Endodermal cell (in vitro differentiated cells): ENCODE measurements around the gene SEPTIN10. TPM values are rescaled to one million over a fixed set of nuclear protein-coding genes. Genes with fewer than 3 reads are reported as not detected.
A peak's percentile ranks its signal among the peaks of the same experiment; 100 is the strongest.

Source experiments
- DNase-seq: peaks from one replicate; pipeline ENCODE4 v3.0.0-alpha.2; 2017
- H3K27ac ChIP-seq: 2 replicates; pipeline ENCODE4 v1.5.1; 2013; ENCODE audit warnings: mild to moderate bottlenecking, low read depth, low read length, moderate library complexity
- H3K27me3 ChIP-seq: 2 replicates; pipeline ENCODE4 v1.6.1; 2013; ENCODE audit warnings: mild to moderate bottlenecking, low read length, moderate library complexity; ENCODE audit not compliant: insufficient read depth, control insufficient read depth, poor library complexity, severe bottlenecking
- H3K36me3 ChIP-seq: 2 replicates; pipeline ENCODE4 v1.7.0; 2013; ENCODE audit warnings: mild to moderate bottlenecking, low read length, moderate library complexity; ENCODE audit not compliant: control insufficient read depth, insufficient read depth
- H3K4me1 ChIP-seq: one replicate; pipeline ENCODE4 v1.7.0; 2013; ENCODE audit warnings: low read length; ENCODE audit not compliant: control insufficient read depth, insufficient read depth
- H3K4me3 ChIP-seq: 2 replicates; pipeline ENCODE4 v1.5.1; 2013; ENCODE audit warnings: mild to moderate bottlenecking, low read length, moderate library complexity
- H3K9ac ChIP-seq: 2 replicates; pipeline ENCODE4 v1.6.1; 2013; ENCODE audit warnings: mild to moderate bottlenecking, low read length, moderate library complexity; ENCODE audit not compliant: poor library complexity, severe bottlenecking; ENCODE audit errors: extremely low read depth
- H3K9me3 ChIP-seq: 2 replicates; pipeline ENCODE4 v1.6.1; 2013; ENCODE audit warnings: mild to moderate bottlenecking, low read length, moderate library complexity; ENCODE audit not compliant: control insufficient read depth
- H3K27ac Mint-ChIP-seq: 2 replicates; pipeline ENCODE4 v1.8.0; 2020; ENCODE audit warnings: mixed read lengths
- H3K27me3 Mint-ChIP-seq: 2 replicates; pipeline ENCODE4 v1.8.0; 2021; ENCODE audit warnings: mild to moderate bottlenecking, mixed read lengths; ENCODE audit not compliant: insufficient read depth
- H3K36me3 Mint-ChIP-seq: 2 replicates; pipeline ENCODE4 v1.8.0; 2020; ENCODE audit warnings: low read depth, mixed read lengths
- H3K4me1 Mint-ChIP-seq: 2 replicates; pipeline ENCODE4 v1.8.0; 2020; ENCODE audit warnings: mixed read lengths
- H3K4me3 Mint-ChIP-seq: 2 replicates; pipeline ENCODE4 v1.8.0; 2020; ENCODE audit warnings: mild to moderate bottlenecking, moderate library complexity, mixed read lengths
- H3K9me3 Mint-ChIP-seq: 2 replicates; pipeline ENCODE4 v1.8.0; 2020; ENCODE audit warnings: mild to moderate bottlenecking, mixed read lengths
- WGBS, 2 experiments: methylation state at CpG; one replicate each; pipeline versions ENCODE4 v1.1.5 to v1.1.7; 2013; ENCODE audit warnings: missing lambda C conversion rate in 2 of 2, mixed read lengths in 1 of 2; ENCODE audit not compliant: insufficient coverage in 1 of 2, insufficient read length in 1 of 2; 5-methylcytosine and 5-hydroxymethylcytosine counted together
- total RNA-seq, 2 donors: library from RNA; stranded (reverse); fragmentation: NEBNext Ultra II Directional in 1 of 2; extraction: Animal tissue kit (Norgen Biotek cat#: 25700) in 1 of 2; gene quantifications; 2 replicates in 1 of 2; 3 replicates in 1 of 2; pipeline ENCODE4 v1.2.1, GENCODE V29; 2021
- TF ChIP-seq, protein P1 (sequence below): fragments of 200-600 bp; sonication (generic); conservative IDR thresholded peaks from 2 replicates; pipeline ENCODE4 v1.5.0; 2021; ENCODE audit warnings: antibody characterized with exemption, mild to moderate bottlenecking

Gene SEPTIN10
- total RNA-seq, 2 donors from 2014 or later: 103 to 120 TPM

DNA sequence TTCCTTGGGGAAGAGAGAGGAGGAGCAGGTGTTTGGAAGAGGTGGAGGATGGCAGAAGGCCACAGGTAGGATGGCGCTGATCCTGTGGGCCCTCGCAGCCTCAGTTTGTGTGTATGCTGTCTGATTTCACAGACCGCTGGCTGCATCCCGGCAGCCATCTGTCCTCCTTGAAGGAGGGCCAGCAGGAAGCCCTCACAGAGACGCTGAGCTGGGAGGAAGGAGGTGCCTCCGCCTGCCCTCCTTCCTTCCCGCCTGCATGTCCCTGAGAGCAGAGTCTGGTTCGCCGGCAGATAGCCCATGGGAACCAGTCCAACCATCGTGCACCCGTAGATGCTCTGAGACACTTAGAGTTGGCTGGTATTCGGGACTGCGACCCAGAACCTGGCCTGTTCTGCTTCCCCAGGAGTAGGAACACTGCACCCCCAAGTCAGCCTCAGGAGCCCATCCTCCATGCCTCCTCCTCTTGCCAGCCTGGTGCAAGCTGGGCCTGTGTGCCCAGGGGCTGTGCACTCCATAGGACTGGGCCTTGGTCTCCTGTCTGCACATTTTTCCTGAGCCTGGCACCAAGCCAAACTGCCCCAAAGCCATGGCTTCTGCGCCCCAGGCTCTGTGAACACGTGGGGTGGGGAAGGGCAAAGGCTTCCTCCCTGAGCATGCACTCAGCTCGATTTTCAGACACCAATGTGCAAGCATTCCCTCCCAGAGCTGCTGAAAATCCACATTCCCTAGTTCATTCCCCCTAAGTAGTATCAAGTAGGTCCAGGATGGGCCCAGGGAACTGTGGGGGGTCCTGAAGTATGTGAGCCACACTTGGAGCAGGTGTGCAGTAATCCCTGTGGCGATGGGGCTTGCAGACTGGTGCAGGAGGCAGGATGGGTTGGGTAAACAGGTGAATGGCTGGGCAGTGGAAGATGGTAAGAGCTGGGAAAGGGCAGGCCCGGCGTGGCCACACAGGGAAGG lies 115.6 kb downstream of the SEPTIN10 start:
- Mint-ChIP-seq H3K4me1 (no peaks in the 10 kb centered on the region), H3K27me3 (no peaks in the 10 kb centered on the region), H3K4me3 (no peak overlapping the region), H3K36me3 (no peaks in the 10 kb centered on the region), H3K27ac (no peak overlapping the region), H3K9me3 (no peaks in the 10 kb centered on the region)
- peaks cover 4% of the 10 kb centered on the region for H3K9me3 ChIP-seq
- H3K4me1 ChIP-seq: no peaks in the 10 kb centered on the region
- no peak for DNase-seq
- no peaks in the 10 kb centered on the region for H3K36me3 ChIP-seq
- TF ChIP-seq, protein P1, sequence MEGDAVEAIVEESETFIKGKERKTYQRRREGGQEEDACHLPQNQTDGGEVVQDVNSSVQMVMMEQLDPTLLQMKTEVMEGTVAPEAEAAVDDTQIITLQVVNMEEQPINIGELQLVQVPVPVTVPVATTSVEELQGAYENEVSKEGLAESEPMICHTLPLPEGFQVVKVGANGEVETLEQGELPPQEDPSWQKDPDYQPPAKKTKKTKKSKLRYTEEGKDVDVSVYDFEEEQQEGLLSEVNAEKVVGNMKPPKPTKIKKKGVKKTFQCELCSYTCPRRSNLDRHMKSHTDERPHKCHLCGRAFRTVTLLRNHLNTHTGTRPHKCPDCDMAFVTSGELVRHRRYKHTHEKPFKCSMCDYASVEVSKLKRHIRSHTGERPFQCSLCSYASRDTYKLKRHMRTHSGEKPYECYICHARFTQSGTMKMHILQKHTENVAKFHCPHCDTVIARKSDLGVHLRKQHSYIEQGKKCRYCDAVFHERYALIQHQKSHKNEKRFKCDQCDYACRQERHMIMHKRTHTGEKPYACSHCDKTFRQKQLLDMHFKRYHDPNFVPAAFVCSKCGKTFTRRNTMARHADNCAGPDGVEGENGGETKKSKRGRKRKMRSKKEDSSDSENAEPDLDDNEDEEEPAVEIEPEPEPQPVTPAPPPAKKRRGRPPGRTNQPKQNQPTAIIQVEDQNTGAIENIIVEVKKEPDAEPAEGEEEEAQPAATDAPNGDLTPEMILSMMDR: no peak
- no peaks in the 10 kb centered on the region for H3K27me3 ChIP-seq
- no peak overlapping the region for H3K9ac ChIP-seq
- 90 to 93% methylated on average over 16 to 19 of the region's 19 CpGs for WGBS, 2 experiments
- no peak overlapping the region for H3K27ac ChIP-seq
- H3K4me3 ChIP-seq: no peak overlapping the region

DNA sequence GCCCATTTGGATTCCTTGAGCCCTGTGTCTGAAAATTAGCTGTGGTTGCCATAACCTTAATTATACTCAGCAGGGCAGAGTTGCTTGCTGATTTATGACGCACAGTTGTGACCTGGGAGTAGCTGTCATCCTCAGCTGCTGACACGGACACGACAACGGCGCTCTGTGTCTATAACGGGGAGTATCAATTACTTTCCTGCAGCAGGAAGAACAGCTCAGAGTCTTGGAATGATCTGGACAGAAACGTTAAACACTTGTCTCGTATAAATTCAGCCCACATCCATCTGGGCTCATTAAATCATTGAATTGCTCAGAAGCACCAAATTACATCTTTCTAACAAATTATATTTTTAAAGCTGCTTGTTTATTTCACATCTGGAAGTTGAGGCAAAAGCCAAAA lies 116.3 kb downstream of the SEPTIN10 start:
- DNase-seq: no peak
- no peaks in the 10 kb centered on the region for H3K36me3 ChIP-seq
- no peak overlapping the region for H3K9ac ChIP-seq
- TF ChIP-seq, protein P1: no peak
- H3K4me3 ChIP-seq: no peak overlapping the region
- peak overlapping the region; percentile 30 for H3K27ac ChIP-seq
- Mint-ChIP-seq H3K36me3 (no peaks in the 10 kb centered on the region), H3K27ac (no peak overlapping the region), H3K27me3 (no peaks in the 10 kb centered on the region), H3K4me1 (no peaks in the 10 kb centered on the region), H3K9me3 (no peaks in the 10 kb centered on the region), H3K4me3 (no peak overlapping the region)
- WGBS, 2 experiments: 92 to 93% methylated on average over 8 of the region's 8 CpGs
- peaks cover 4% of the 10 kb centered on the region for H3K9me3 ChIP-seq
- H3K27me3 ChIP-seq: no peaks in the 10 kb centered on the region
- no peaks in the 10 kb centered on the region for H3K4me1 ChIP-seq

DNA sequence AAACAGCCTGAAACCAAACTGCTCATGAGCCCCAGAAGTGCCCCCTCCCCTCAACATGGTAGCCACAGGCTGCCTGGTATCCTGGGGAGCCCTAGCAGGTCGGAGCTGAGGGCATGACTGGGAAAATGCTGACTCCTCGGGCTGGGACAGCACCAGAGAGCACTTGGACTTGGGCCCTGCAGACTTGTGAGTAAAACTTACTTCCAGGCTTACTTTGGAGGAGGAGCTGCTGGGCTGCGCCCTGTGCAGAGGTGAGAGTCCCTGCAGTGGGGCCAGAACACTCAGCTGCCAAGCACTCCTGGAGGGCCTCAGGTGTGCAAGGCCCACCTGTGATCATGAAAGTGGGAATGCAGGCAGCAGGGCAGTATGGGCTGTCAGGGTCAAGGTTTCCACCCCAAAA lies 119.4 kb downstream of the SEPTIN10 start:
- DNase-seq: no peak
- Mint-ChIP-seq H3K9me3 (no peaks in the 10 kb centered on the region), H3K4me3 (no peak overlapping the region), H3K4me1 (no peaks in the 10 kb centered on the region), H3K36me3 (no peaks in the 10 kb centered on the region), H3K27ac (no peak overlapping the region), H3K27me3 (peaks cover 3% of the 10 kb centered on the region)
- TF ChIP-seq, protein P1: no peak
- H3K9ac ChIP-seq: no peak overlapping the region
- peaks cover 4% of the 10 kb centered on the region for H3K9me3 ChIP-seq
- 86 to 88% methylated on average over 2 to 3 of the region's 3 CpGs for WGBS, 2 experiments
- H3K4me1 ChIP-seq: no peaks in the 10 kb centered on the region
- no peaks in the 10 kb centered on the region for H3K36me3 ChIP-seq
- H3K27me3 ChIP-seq: no peaks in the 10 kb centered on the region
- H3K27ac ChIP-seq: no peak overlapping the region
- H3K4me3 ChIP-seq: no peak overlapping the region
